ENCODE data around the gene DYNC1I1. TPM values are rescaled to one million over a fixed set of nuclear protein-coding genes. Genes with fewer than 3 reads are reported as not detected.

Gene DYNC1I1
- total RNA-seq, 4 donors from 2014 or later = 1.4 to 10.7 (median 3.4) TPM

GRCh38 chr7:95971716-95972115, 199.4 kb downstream of the DYNC1I1 start:
- no peaks in the 10 kb centered on the region for H3K9me3 ChIP-seq
- H3K27me3 ChIP-seq = no peaks in the 10 kb centered on the region
- no peak for DNase-seq
- no peak overlapping the region for H3K27ac ChIP-seq
- H3K4me3 ChIP-seq = no peak overlapping the region
- no peaks in the 10 kb centered on the region for H3K36me3 ChIP-seq
- no peak for TF ChIP-seq POLR2A (IDR thresholded peaks at IDR 0.05)
- TF ChIP-seq, protein P1, sequence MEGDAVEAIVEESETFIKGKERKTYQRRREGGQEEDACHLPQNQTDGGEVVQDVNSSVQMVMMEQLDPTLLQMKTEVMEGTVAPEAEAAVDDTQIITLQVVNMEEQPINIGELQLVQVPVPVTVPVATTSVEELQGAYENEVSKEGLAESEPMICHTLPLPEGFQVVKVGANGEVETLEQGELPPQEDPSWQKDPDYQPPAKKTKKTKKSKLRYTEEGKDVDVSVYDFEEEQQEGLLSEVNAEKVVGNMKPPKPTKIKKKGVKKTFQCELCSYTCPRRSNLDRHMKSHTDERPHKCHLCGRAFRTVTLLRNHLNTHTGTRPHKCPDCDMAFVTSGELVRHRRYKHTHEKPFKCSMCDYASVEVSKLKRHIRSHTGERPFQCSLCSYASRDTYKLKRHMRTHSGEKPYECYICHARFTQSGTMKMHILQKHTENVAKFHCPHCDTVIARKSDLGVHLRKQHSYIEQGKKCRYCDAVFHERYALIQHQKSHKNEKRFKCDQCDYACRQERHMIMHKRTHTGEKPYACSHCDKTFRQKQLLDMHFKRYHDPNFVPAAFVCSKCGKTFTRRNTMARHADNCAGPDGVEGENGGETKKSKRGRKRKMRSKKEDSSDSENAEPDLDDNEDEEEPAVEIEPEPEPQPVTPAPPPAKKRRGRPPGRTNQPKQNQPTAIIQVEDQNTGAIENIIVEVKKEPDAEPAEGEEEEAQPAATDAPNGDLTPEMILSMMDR (IDR thresholded peaks at IDR 0.05) = no peak
- no peaks in the 10 kb centered on the region for H3K4me1 ChIP-seq

GRCh38 chr7:95972523-95972922, 200.2 kb downstream of the DYNC1I1 start:
- Histone ChIP-seq H3K9me3 (no peaks in the 10 kb centered on the region), H3K27ac (no peak overlapping the region), H3K4me1 (no peaks in the 10 kb centered on the region), H3K36me3 (no peaks in the 10 kb centered on the region), H3K27me3 (no peaks in the 10 kb centered on the region), H3K4me3 (no peak overlapping the region)
- no peak for DNase-seq
- TF ChIP-seq, protein P1 (IDR thresholded peaks at IDR 0.05) = no peak
- no peak for TF ChIP-seq POLR2A (IDR thresholded peaks at IDR 0.05)

- no peak overlapping the region for H3K27ac ChIP-seq
- H3K9me3 ChIP-seq = no peaks in the 10 kb centered on the region
- H3K36me3 ChIP-seq = no peaks in the 10 kb centered on the region
- no peak overlapping the region for H3K4me3 ChIP-seq
- TF ChIP-seq POLR2A (IDR thresholded peaks at IDR 0.05) = no peak
- TF ChIP-seq, protein P1 (IDR thresholded peaks at IDR 0.05) = no peak
- no peak for DNase-seq
- no peaks in the 10 kb centered on the region for H3K27me3 ChIP-seq
- no peaks in the 10 kb centered on the region for H3K4me1 ChIP-seq
Observed at GRCh38 chr7:95974108-95974507, 201.8 kb downstream of the DYNC1I1 start.

DNA sequence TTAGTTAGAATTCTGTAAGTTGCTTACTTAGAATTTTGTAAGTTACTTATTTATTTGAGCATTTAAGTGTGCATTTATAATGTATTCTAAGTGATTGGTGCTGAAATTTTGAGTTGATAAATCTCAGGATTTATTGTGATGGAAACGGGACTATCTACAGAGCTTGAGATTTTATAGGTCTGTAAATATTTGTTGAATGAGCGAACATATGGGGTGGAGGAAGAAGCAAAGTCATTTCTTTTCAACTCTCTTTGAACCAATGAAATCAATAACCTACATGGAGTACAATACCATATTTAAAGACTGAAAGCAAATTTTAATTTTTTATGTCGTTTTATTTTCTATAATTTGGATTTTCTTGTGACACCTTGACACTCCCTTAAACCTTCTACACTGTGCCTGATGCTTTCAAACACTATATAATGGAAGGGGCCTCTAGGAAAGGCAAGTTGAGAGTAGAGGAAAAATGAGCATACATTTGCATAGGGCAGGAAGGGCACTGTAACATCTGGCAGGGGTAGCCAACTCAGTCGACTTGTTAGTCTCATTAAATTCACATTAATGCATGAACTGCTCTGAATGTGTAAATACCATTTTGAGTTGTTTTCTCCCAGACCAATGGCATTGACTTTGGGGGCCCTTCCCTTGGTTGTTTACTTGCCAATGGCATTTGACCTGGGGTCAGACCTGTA, 204.2 kb downstream of the DYNC1I1 start:
- no peak for DNase-seq
- Histone ChIP-seq H3K9me3 (no peaks in the 10 kb centered on the region), H3K36me3 (no peaks in the 10 kb centered on the region), H3K4me3 (no peak overlapping the region), H3K4me1 (no peaks in the 10 kb centered on the region), H3K27me3 (no peaks in the 10 kb centered on the region), H3K27ac (no peak overlapping the region)
- TF ChIP-seq, protein P1 (IDR thresholded peaks at IDR 0.05) = no peak
- no peak for TF ChIP-seq POLR2A (IDR thresholded peaks at IDR 0.05)

DNA sequence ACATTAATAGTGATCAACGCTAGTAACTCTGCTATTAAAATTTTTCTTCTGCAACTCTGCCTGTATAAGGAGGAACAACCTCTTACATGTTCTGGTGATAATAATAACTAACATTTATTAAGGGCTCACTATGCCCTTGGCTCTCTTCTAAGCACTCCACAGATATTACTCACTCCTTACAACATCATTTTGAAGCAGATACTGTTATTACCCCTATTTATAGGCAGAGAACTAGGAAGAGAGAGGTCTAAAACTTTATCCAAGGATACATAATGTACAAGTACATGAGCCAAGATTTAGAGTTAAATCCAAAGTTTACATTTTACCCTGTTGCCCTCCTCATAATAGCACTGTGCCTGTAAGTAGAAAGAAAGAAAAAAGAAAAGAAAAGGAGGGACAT, 205.6 kb downstream of the DYNC1I1 start:
- TF ChIP-seq, protein P1 (IDR thresholded peaks at IDR 0.05) = no peak
- TF ChIP-seq POLR2A (IDR thresholded peaks at IDR 0.05) = no peak
- no peak overlapping the region for H3K27ac ChIP-seq

More for the DNA sequence above, 205.6 kb downstream of the DYNC1I1 start:
- no peaks in the 10 kb centered on the region for H3K4me1 ChIP-seq
- H3K27me3 ChIP-seq = no peaks in the 10 kb centered on the region
- DNase-seq = no peak
- H3K4me3 ChIP-seq = no peak overlapping the region
- H3K36me3 ChIP-seq = no peaks in the 10 kb centered on the region
- H3K9me3 ChIP-seq = no peaks in the 10 kb centered on the region
